Brain microvascular endothelial cell (primary cell): ENCODE data around the gene MYH10.

Experiments
- DNase-seq: peaks from one replicate; pipeline ENCODE4 v3.0.0-alpha.2; 2020
- H3K27ac ChIP-seq: fragments of 250-450 bp; sonication (Bioruptor Pico); 2 replicates; pipeline ENCODE4 v1.5.1; 2020; ENCODE audit warnings: mild to moderate bottlenecking, moderate library complexity
- H3K27me3 ChIP-seq: fragments of 250-450 bp; sonication (Bioruptor Pico); replicated peaks from 2 replicates; pipeline ENCODE4 v1.5.1; 2020; ENCODE audit warnings: mild to moderate bottlenecking
- H3K36me3 ChIP-seq: fragments of 250-450 bp; sonication (Bioruptor Pico); replicated peaks from 2 replicates; pipeline ENCODE4 v1.5.1; 2020; ENCODE audit warnings: mild to moderate bottlenecking
- H3K4me3 ChIP-seq: 2 replicates; pipeline ENCODE4 v1.5.1; 2011; ENCODE audit warnings: low read depth, mild to moderate bottlenecking, control low read depth, low read length, moderate library complexity
- in situ Hi-C: cut with HindIII; loops from 2 replicates; pipeline ENCODE4 v1.10.0; 2017; ENCODE audit warnings: low sequenced_read_pairs, low pct_ligation_motif_present
- TF ChIP-seq, protein P1 (sequence below): IDR thresholded peaks from 2 replicates; pipeline ENCODE4 v1.5.1; 2011; ENCODE audit warnings: low read depth, mild to moderate bottlenecking, moderate library complexity, low read length, control low read depth, inconsistent platforms; ENCODE audit errors: missing control alignments

MYH10 gene

DNA sequence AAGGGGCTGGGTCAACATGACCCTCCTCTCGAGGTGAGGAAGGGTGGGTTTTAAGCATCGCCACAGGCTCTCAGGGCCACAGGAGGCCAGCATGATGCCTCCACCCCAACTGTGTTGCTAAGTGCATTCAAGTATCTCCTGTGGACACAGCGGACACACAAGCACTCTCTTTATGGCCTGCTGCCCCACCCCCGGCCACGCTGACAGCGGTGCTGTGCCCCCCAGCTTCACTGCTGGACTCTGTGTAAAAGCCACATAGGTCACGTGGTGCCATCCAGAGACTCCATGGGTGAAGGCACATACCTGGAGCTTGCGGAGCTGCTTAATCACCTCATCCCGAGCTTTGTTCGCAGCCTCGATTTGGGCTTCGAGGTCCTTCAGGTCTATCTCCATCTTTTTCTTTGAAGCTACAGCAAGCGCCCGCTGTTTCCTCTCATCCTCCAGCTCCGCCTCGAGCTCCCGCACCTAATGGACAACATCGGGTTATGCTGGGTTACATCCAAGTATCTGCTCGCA lies 143.3 kb downstream of the MYH10 start:
- no peaks in the 10 kb centered on the region for H3K27me3 ChIP-seq
- DNase-seq: no peak
- in situ Hi-C loops: no loop called here
- H3K27ac ChIP-seq: no peak overlapping the region
- no peak overlapping the region for H3K4me3 ChIP-seq
- peaks cover 63% of the 10 kb centered on the region for H3K36me3 ChIP-seq
- TF ChIP-seq, protein P1, sequence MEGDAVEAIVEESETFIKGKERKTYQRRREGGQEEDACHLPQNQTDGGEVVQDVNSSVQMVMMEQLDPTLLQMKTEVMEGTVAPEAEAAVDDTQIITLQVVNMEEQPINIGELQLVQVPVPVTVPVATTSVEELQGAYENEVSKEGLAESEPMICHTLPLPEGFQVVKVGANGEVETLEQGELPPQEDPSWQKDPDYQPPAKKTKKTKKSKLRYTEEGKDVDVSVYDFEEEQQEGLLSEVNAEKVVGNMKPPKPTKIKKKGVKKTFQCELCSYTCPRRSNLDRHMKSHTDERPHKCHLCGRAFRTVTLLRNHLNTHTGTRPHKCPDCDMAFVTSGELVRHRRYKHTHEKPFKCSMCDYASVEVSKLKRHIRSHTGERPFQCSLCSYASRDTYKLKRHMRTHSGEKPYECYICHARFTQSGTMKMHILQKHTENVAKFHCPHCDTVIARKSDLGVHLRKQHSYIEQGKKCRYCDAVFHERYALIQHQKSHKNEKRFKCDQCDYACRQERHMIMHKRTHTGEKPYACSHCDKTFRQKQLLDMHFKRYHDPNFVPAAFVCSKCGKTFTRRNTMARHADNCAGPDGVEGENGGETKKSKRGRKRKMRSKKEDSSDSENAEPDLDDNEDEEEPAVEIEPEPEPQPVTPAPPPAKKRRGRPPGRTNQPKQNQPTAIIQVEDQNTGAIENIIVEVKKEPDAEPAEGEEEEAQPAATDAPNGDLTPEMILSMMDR: no peak

DNA sequence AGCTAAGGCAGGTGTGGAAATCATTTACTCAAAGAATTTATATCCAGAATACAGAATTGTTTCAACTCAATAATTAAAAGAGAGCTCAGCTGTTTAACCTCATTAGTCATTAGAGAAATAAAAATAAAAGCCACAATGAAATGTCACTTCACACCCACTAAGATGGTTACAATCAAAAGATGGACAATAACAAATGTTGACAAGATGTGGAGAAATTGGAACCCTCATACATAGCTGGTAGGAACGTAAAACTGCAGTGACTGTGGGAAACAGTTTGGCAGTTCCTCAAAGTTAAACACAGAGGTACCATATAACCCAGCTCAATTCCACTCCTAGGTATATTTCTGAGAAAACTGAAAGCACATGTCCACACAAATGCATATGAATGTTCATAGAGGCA lies 145.0 kb downstream of the MYH10 start:
- no peak overlapping the region for H3K27ac ChIP-seq
- no peak for DNase-seq

DNA sequence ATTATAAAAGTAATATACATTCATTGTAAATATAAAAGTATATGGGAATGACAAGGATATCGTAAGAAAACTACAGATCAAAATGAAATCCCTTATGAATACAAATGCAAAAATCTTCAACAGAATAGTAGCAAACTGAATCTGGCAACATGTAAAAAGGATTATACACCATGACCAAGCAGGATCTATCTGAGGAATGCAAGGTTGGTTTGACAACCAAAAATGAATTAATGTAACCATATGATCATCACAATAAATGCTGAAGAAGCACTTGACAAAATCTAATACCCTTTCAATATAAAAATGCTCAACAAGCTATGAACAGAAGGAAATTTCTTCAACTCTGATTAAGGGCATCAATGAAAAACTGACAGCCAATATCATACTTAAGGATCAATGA lies 146.1 kb downstream of the MYH10 start:
- TF ChIP-seq, protein P1: no peak
- no peaks in the 10 kb centered on the region for H3K27me3 ChIP-seq
- H3K36me3 ChIP-seq: peaks cover 68% of the 10 kb centered on the region
- no peak overlapping the region for H3K4me3 ChIP-seq
- H3K27ac ChIP-seq: no peak overlapping the region
- in situ Hi-C loops: no loop called here
- DNase-seq: no peak

More for the DNA sequence above, 145.0 kb downstream of the MYH10 start:
- H3K4me3 ChIP-seq: no peak overlapping the region
- H3K36me3 ChIP-seq: peaks cover 64% of the 10 kb centered on the region
- no peaks in the 10 kb centered on the region for H3K27me3 ChIP-seq
- in situ Hi-C loops: no loop called here
- TF ChIP-seq, protein P1: no peak

DNA sequence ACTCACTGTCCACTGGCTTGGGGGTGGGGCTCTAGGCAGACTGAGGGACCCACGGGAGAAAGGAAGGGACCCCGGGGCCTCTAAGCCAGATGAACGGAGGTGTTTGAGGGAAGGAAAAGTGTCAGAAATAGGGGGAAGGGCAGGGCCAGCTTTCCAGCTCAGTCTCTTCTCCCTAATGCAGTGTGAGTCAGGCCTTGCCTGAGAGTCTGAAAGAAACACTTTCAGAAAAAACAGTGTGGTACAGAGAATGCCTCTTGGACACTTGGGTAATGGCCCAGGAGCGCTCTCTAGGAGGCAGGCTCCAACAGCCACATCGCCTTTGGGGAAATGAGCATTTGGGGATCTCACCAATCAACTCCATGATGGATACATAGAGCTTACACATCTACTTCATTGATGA lies 148.0 kb downstream of the MYH10 start:
- TF ChIP-seq, protein P1: no peak
- Histone ChIP-seq H3K4me3 (no peak overlapping the region), H3K36me3 (peaks cover 78% of the 10 kb centered on the region), H3K27ac (no peak overlapping the region), H3K27me3 (no peaks in the 10 kb centered on the region)
- in situ Hi-C loops: no loop called here
- DNase-seq: no peak

DNA sequence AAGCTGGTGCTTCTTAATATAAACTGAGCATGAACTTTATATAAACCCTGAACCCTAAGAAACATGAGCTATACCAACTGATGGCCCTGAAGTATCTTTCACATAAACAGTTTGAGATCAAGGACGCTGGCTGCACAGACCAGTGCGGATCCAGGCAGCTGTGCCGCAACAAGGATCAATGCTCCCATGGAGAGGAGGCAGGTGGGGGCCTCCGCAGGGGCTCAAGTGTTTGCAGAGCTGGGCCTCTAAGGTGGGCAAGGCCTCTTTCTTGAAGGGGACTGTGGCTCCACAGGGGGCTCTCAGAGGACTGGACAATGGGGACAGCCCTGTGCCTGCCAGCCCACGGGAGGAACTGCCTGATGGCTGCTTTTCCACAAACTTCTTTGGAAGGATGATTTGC lies 148.8 kb downstream of the MYH10 start:
- DNase-seq: no peak
- TF ChIP-seq, protein P1: no peak
- in situ Hi-C loops: no loop called here
- Histone ChIP-seq H3K4me3 (no peak overlapping the region), H3K36me3 (peaks cover 77% of the 10 kb centered on the region), H3K27ac (no peak overlapping the region), H3K27me3 (no peaks in the 10 kb centered on the region)

DNA sequence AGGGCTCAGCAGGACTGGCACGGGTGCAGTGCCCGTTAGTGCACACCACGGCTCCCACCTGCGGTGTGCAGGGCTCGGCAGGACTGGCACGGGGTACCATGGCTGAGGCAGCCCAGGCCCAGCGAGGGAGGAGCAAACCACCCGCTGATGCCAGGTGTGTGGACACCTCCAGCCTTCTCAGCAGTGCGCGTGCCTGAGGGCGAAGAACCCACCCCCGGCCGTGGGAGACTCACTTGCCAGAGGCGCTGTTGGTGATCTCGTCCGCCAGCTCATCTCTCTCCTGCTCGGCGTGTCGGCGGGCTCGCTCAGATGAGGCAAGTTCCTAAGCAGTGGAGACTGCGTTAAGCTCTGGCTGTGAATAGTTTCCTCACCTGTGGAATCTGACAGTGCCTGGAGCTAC lies 149.4 kb downstream of the MYH10 start:
- no peak for DNase-seq
- no peak overlapping the region for H3K27ac ChIP-seq
- H3K27me3 ChIP-seq: no peaks in the 10 kb centered on the region
- peaks cover 83% of the 10 kb centered on the region for H3K36me3 ChIP-seq
- in situ Hi-C loops: no loop called here
- TF ChIP-seq, protein P1: no peak
- no peak overlapping the region for H3K4me3 ChIP-seq
